H1 (cell line): Measurements from ENCODE around the gene ANK2.

ENCODE experiments used
- BACH1 ChIP-seq: IDR thresholded peaks from 2 replicates; pipeline ENCODE4 v1.6.1; 2012; ENCODE audit warnings: low read length, improper control_type of control experiment
- BRCA1 ChIP-seq: IDR thresholded peaks from 2 replicates; pipeline ENCODE4 v1.6.1; 2012; ENCODE audit warnings: low read depth, low read length, improper control_type of control experiment
- JUND ChIP-seq: IDR thresholded peaks from 2 replicates; pipeline ENCODE4 v1.6.1; 2011; ENCODE audit warnings: mild to moderate bottlenecking, improper control_type of control experiment, low read length
- KDM4A ChIP-seq: IDR thresholded peaks from one replicate; pipeline ENCODE4 v1.7.1; 2012; ENCODE audit warnings: low read depth, mild to moderate bottlenecking, moderate library complexity, low read length, inconsistent platforms; ENCODE audit not compliant: severe bottlenecking
- KDM5A ChIP-seq: fragments of 200-600 bp; IDR thresholded peaks from 2 replicates; pipeline ENCODE4 v1.7.1; 2012; ENCODE audit warnings: mild to moderate bottlenecking, low read length, inconsistent platforms, mixed read lengths
- TEAD4 ChIP-seq: IDR thresholded peaks from 2 replicates; pipeline ENCODE4 v1.6.1; 2012; ENCODE audit warnings: low read depth, low read length, inconsistent platforms, mixed read lengths
- TF ChIP-seq, protein P1 (sequence below), 3 experiments: IDR thresholded peaks; 1 replicate in 2 of 3; 2 replicates in 1 of 3; pipeline versions ENCODE4 v1.5.1 to v1.6.1; 2011; ENCODE audit warnings: low read length in 3 of 3, mild to moderate bottlenecking in 3 of 3, inconsistent platforms in 2 of 3, low read depth in 1 of 3, moderate library complexity in 1 of 3; ENCODE audit not compliant: insufficient read depth in 1 of 3; ENCODE audit errors: control extremely low read depth in 1 of 3

DNA sequence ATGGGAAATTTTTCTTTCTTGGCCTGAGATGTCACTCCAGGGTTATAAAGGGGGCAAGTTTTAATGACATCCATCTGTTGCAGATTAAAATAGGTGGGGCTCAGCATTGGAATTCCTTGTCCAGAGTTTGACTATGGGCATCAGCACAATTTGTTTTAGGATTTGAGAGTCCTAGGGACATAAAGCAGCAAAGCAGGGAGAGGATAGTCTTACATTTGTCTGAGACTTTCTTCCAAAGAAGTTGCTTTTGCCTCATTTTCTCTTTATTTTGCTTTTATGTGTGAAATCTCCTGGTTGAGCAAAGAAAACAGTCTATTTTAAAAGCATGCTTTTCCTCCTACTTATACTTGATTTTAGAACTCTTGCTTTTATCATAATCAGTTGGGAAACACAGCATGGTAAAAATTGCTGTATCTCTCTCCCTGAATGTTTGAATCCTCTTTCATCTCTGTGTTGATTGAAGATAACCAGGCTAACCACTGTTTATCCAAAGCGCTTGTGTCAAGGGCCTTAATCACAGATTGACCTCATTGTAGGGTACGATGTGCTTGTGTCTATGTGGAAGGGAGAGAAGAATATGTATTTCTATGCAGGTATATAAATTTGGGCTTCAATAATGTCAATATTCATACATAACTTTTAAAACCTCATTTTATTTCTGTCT, 121.5 kb downstream of the ANK2 start:
- TF ChIP-seq BACH1 (no peak), BRCA1 (no peak), KDM5A (no peak), TEAD4 (no peak), KDM4A (no peak), JUND (no peak)
- TF ChIP-seq, protein P1, sequence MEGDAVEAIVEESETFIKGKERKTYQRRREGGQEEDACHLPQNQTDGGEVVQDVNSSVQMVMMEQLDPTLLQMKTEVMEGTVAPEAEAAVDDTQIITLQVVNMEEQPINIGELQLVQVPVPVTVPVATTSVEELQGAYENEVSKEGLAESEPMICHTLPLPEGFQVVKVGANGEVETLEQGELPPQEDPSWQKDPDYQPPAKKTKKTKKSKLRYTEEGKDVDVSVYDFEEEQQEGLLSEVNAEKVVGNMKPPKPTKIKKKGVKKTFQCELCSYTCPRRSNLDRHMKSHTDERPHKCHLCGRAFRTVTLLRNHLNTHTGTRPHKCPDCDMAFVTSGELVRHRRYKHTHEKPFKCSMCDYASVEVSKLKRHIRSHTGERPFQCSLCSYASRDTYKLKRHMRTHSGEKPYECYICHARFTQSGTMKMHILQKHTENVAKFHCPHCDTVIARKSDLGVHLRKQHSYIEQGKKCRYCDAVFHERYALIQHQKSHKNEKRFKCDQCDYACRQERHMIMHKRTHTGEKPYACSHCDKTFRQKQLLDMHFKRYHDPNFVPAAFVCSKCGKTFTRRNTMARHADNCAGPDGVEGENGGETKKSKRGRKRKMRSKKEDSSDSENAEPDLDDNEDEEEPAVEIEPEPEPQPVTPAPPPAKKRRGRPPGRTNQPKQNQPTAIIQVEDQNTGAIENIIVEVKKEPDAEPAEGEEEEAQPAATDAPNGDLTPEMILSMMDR (IDR thresholded peaks at IDR 0.05; ENCODE audit: control extremely low read depth in 1 of 3, insufficient read depth in 1 of 3, low read depth in 1 of 3, low read length in 3 of 3): no peak
